ENCODE data around the gene FHIP2A. TPM values are rescaled to one million over a fixed set of nuclear protein-coding genes. Genes with fewer than 3 reads are reported as not detected.

Gene FHIP2A
- total RNA-seq, 1 experiment from 2014 or later, result 32.6 TPM

DNA sequence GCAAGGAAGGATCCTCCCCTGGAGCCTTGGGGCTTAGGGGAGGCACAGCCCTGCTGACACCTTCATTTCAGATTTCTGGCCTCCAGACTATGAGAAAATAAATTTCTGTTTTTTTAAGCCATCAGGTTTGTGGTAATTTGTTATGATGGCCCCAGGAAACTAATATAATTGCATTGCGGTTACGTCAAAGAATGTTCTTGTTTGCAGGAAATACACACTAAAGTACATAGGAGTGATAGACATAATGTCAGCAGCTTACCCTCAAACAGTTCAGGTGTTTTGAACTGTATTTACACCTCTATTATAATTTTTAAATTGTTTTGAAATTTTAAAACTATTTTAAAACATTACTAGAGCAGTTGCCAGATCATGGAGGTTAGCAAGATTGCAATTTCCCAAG lies 12.6 kb upstream of the FHIP2A start:
- H3K27ac ChIP-seq (ENCODE audit: low read length), result no peak overlapping the region
- ATAC-seq, result no peak
- H3K9me3 ChIP-seq (ENCODE audit: control insufficient read depth, insufficient read depth, low read depth, low read length), result no peaks in the 10 kb centered on the region
- no peaks in the 10 kb centered on the region for H3K36me3 ChIP-seq (ENCODE audit: control insufficient read depth, insufficient read depth, low read length)
- ChIA-PET CTCF (no interaction called here), POLR2A (no interaction called here)
- no peak for DNase-seq (ENCODE audit: low read depth, low spot score)
- H3K4me3 ChIP-seq (ENCODE audit: low read depth in 2 of 2, low read length in 2 of 2), result no peak overlapping the region
- no peaks in the 10 kb centered on the region for H3K4me1 ChIP-seq (ENCODE audit: control insufficient read depth, insufficient read depth, low read length)
- in situ Hi-C loops (cut with HindIII; ENCODE audit: low pct_unique_long_range_greater_than_20kb, low sequenced_read_pairs) (no loop called here), intact Hi-C loops (cut with micrococcal nuclease; ENCODE audit: unreplicated experiment) (no loop called here)
- BruUV-seq (replicated peaks), result no TSS peak
- TF ChIP-seq POLR2AphosphoS5 (IDR thresholded peaks at IDR 0.05; ENCODE audit: low read depth, low read length), result no peak
- TF ChIP-seq TCF7L2 (IDR thresholded peaks at IDR 0.05; ENCODE audit: low read depth, low read length), result no peak
- TF ChIP-seq, protein P1, sequence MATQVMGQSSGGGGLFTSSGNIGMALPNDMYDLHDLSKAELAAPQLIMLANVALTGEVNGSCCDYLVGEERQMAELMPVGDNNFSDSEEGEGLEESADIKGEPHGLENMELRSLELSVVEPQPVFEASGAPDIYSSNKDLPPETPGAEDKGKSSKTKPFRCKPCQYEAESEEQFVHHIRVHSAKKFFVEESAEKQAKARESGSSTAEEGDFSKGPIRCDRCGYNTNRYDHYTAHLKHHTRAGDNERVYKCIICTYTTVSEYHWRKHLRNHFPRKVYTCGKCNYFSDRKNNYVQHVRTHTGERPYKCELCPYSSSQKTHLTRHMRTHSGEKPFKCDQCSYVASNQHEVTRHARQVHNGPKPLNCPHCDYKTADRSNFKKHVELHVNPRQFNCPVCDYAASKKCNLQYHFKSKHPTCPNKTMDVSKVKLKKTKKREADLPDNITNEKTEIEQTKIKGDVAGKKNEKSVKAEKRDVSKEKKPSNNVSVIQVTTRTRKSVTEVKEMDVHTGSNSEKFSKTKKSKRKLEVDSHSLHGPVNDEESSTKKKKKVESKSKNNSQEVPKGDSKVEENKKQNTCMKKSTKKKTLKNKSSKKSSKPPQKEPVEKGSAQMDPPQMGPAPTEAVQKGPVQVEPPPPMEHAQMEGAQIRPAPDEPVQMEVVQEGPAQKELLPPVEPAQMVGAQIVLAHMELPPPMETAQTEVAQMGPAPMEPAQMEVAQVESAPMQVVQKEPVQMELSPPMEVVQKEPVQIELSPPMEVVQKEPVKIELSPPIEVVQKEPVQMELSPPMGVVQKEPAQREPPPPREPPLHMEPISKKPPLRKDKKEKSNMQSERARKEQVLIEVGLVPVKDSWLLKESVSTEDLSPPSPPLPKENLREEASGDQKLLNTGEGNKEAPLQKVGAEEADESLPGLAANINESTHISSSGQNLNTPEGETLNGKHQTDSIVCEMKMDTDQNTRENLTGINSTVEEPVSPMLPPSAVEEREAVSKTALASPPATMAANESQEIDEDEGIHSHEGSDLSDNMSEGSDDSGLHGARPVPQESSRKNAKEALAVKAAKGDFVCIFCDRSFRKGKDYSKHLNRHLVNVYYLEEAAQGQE (IDR thresholded peaks at IDR 0.05; ENCODE audit: insufficient read depth in 1 of 2, low read depth in 2 of 2, low read length in 1 of 2), result no peak
- TF ChIP-seq, protein P2, sequence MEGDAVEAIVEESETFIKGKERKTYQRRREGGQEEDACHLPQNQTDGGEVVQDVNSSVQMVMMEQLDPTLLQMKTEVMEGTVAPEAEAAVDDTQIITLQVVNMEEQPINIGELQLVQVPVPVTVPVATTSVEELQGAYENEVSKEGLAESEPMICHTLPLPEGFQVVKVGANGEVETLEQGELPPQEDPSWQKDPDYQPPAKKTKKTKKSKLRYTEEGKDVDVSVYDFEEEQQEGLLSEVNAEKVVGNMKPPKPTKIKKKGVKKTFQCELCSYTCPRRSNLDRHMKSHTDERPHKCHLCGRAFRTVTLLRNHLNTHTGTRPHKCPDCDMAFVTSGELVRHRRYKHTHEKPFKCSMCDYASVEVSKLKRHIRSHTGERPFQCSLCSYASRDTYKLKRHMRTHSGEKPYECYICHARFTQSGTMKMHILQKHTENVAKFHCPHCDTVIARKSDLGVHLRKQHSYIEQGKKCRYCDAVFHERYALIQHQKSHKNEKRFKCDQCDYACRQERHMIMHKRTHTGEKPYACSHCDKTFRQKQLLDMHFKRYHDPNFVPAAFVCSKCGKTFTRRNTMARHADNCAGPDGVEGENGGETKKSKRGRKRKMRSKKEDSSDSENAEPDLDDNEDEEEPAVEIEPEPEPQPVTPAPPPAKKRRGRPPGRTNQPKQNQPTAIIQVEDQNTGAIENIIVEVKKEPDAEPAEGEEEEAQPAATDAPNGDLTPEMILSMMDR (IDR thresholded peaks at IDR 0.05), result no peak
- no peak for TF ChIP-seq SIN3A (IDR thresholded peaks at IDR 0.05; ENCODE audit: borderline replicate concordance, insufficient read depth, low read depth, low read length)
- H3K27me3 ChIP-seq (ENCODE audit: control insufficient read depth, insufficient read depth, low read length), result no peaks in the 10 kb centered on the region

DNA sequence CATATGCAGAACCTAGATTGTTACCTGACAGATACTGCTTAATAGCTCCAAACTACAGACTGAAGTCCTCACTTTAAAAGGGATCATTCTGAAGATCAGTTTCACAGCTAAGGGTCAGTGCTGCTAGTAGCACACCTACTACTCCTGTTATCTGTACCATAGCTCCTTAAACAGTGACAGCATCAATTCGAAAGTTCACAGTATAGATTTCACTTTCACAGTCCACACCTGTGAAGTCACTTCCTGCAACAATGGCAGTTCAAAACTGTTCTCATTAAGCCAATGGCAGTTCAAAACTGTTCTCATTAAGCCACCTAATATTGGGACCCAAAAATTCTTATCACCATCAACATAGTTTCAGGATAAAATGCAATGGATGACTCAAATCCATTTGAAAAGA lies 10.7 kb upstream of the FHIP2A start:
- no peaks in the 10 kb centered on the region for H3K4me1 ChIP-seq (ENCODE audit: control insufficient read depth, insufficient read depth, low read length)

More for the DNA sequence above, 10.7 kb upstream of the FHIP2A start:
- Histone ChIP-seq H3K4me3 (ENCODE audit: low read depth in 2 of 2, low read length in 2 of 2) (no peak overlapping the region), H3K27me3 (ENCODE audit: control insufficient read depth, insufficient read depth, low read length) (no peaks in the 10 kb centered on the region), H3K27ac (ENCODE audit: low read length) (no peak overlapping the region), H3K9me3 (ENCODE audit: control insufficient read depth, insufficient read depth, low read depth, low read length) (no peaks in the 10 kb centered on the region), H3K36me3 (ENCODE audit: control insufficient read depth, insufficient read depth, low read length) (no peaks in the 10 kb centered on the region)
- CTCF ChIA-PET, result interaction anchor here (0.5 kb wide), 1 partner anchor 112 kb away, joined by 6 read pairs; no protein-coding TSS in a partner anchor
- ATAC-seq, result no peak
- TF ChIP-seq, protein P1 (IDR thresholded peaks at IDR 0.05; ENCODE audit: insufficient read depth in 1 of 2, low read depth in 2 of 2, low read length in 1 of 2), result no peak
- TF ChIP-seq SIN3A (IDR thresholded peaks at IDR 0.05; ENCODE audit: borderline replicate concordance, insufficient read depth, low read depth, low read length), result no peak
- TF ChIP-seq, protein P2 (IDR thresholded peaks at IDR 0.05), result no peak
- no peak for TF ChIP-seq TCF7L2 (IDR thresholded peaks at IDR 0.05; ENCODE audit: low read depth, low read length)
- no peak for TF ChIP-seq POLR2AphosphoS5 (IDR thresholded peaks at IDR 0.05; ENCODE audit: low read depth, low read length)
- POLR2A ChIA-PET, result no interaction called here
- intact Hi-C loops (cut with micrococcal nuclease; ENCODE audit: unreplicated experiment) (no loop called here), in situ Hi-C loops (cut with HindIII; ENCODE audit: low pct_unique_long_range_greater_than_20kb, low sequenced_read_pairs) (no loop called here)
- DNase-seq (ENCODE audit: low read depth, low spot score), result no peak
- BruUV-seq (replicated peaks), result no TSS peak
